AG04449 (cell line): ENCODE results near the gene SDK1.

Source experiments
- CTCF ChIA-PET: fragments of 350-600 bp; formaldehyde crosslinking; extraction: SDS; loops from one replicate; lab custom pipeline; 2021; ENCODE audit warnings: antibody characterized with exemption; lab: Yijun Ruan, JAX
- POLR2A ChIA-PET: fragments of 400-600, 350-600 bp; formaldehyde crosslinking; extraction: SDS; loops from one replicate; lab custom pipeline; 2020; ENCODE audit warnings: antibody characterized with exemption, inconsistent platforms; lab: Yijun Ruan, JAX
- DNase-seq: peaks from one replicate; pipeline ENCODE4 v3.0.0-alpha.2; 2010; ENCODE audit warnings: low read depth, low spot score
- H3K4me3 ChIP-seq: 2 replicates; pipeline ENCODE4 v1.5.1; 2011; ENCODE audit warnings: low read depth, mild to moderate bottlenecking, control low read depth, low read length
- CTCF ChIP-seq: IDR thresholded peaks from one replicate; pipeline ENCODE4 v1.5.1; 2011; ENCODE audit warnings: mild to moderate bottlenecking, moderate library complexity, low read length, control low read depth, inconsistent platforms; ENCODE audit not compliant: insufficient read depth; ENCODE audit errors: missing control alignments

SDK1 gene

GRCh38 chr7:3510101-3511020, 209.3 kb downstream of the SDK1 start:
- no peak for DNase-seq
- no peak overlapping the region for H3K4me3 ChIP-seq
- POLR2A ChIA-PET, result no interaction called here
- CTCF ChIA-PET, result no interaction called here
- TF ChIP-seq CTCF, result no peak

- no peak for DNase-seq
- no peak overlapping the region for H3K4me3 ChIP-seq
- POLR2A ChIA-PET, result no interaction called here
- CTCF ChIA-PET, result no interaction called here
- TF ChIP-seq CTCF, result no peak
Measured at GRCh38 chr7:3517344-3517743, 216.3 kb downstream of the SDK1 start.

GRCh38 chr7:3518546-3518945, 217.5 kb downstream of the SDK1 start:
- no peak for DNase-seq
- H3K4me3 ChIP-seq, result no peak overlapping the region
- ChIA-PET CTCF (no interaction called here), POLR2A (no interaction called here)
- TF ChIP-seq CTCF, result no peak

- DNase-seq, result no peak
- ChIA-PET CTCF (no interaction called here), POLR2A (no interaction called here)
- H3K4me3 ChIP-seq, result no peak overlapping the region
- no peak for TF ChIP-seq CTCF
Measured at GRCh38 chr7:3520206-3520605, 219.2 kb downstream of the SDK1 start.

GRCh38 chr7:3527496-3528124, 226.6 kb downstream of the SDK1 start:
- no peak overlapping the region for H3K4me3 ChIP-seq
- ChIA-PET CTCF (no interaction called here), POLR2A (no interaction called here)
- no peak for DNase-seq
- TF ChIP-seq CTCF, result no peak

GRCh38 chr7:3533040-3533439, 232.0 kb downstream of the SDK1 start:
- no peak overlapping the region for H3K4me3 ChIP-seq
- no peak for DNase-seq
- ChIA-PET CTCF (no interaction called here), POLR2A (no interaction called here)
- no peak for TF ChIP-seq CTCF
